BLaER1 treated with 17β-estradiol and CSF1 and Interleukin-3, amounts not matched to agents 10 nM and 100 nM (cell line): ENCODE measurements around the gene RPL27.

ENCODE experiments used
- H3K27ac ChIP-seq, 11 experiments: shearing (Covaris generic); formaldehyde crosslinking; 2 replicates each; pipeline ENCODE4 v1.8.1; 2022
- H3K27me3 ChIP-seq, 11 experiments: shearing (Covaris generic); formaldehyde crosslinking; 2 replicates each; pipeline ENCODE4 v1.8.1; 2022
- H3K36me3 ChIP-seq, 11 experiments: shearing (Covaris generic); formaldehyde crosslinking; 2 replicates each; pipeline ENCODE4 v1.8.1; 2022
- H3K4me1 ChIP-seq, 10 experiments: shearing (Covaris generic); formaldehyde crosslinking; 2 replicates each; pipeline ENCODE4 v1.8.1; 2022
- H3K4me2 ChIP-seq, 11 experiments: shearing (Covaris generic); formaldehyde crosslinking; 2 replicates each; pipeline ENCODE4 v1.8.1; 2022
- H3K4me3 ChIP-seq, 10 experiments: shearing (Covaris generic); formaldehyde crosslinking; 2 replicates each; pipeline ENCODE4 v1.8.1; 2022
- H3K9ac ChIP-seq, 11 experiments: shearing (Covaris generic); formaldehyde crosslinking; 2 replicates each; pipeline ENCODE4 v1.8.1; 2022
- H3K9me3 ChIP-seq, 11 experiments: shearing (Covaris generic); formaldehyde crosslinking; replicated peaks in 1 of 11; 2 replicates each; pipeline ENCODE4 v1.8.1; 2022
- H4K20me1 ChIP-seq, 11 experiments: shearing (Covaris generic); formaldehyde crosslinking; 2 replicates each; pipeline ENCODE4 v1.8.1; 2022
- Cebpa-rat ChIP-seq, 11 experiments: shearing (Covaris generic); IDR thresholded peaks; 2 replicates each; pipeline ENCODE4 v1.8.1; 2022

The RPL27 gene

GRCh38 chr17:43016216-43016615, 18.0 kb downstream of the RPL27 start:
- TF ChIP-seq Cebpa-rat (IDR thresholded peaks at IDR 0.05): no peak
- Histone ChIP-seq H3K9ac (peak overlapping the region in 2 of 11 experiments; percentile 23 to 64; a peak in 1 of 22 replicates), H3K4me1 (peaks cover 33 to 74% (median 61%) of the 10 kb centered on the region in 10 experiments), H3K4me2 (peak overlapping the region in 4 of 11 experiments; percentile 16 to 80 (median 68); a peak in 7 of 22 replicates), H3K36me3 (peaks cover 22 to 90% (median 50%) of the 10 kb centered on the region in 11 experiments; a peak in 21 of 22 replicates), H3K9me3 (no peaks in the 10 kb centered on the region), H3K27me3 (no peaks in the 10 kb centered on the region), H4K20me1 (peaks cover 0 to 93% (median 4%) of the 10 kb centered on the region in 11 experiments; a peak in 8 of 22 replicates), H3K4me3 (no peak overlapping the region), H3K27ac (peak overlapping the region in 1 of 11 experiments; percentile 6; a peak in 2 of 22 replicates)

GRCh38 chr17:43018008-43018853, 20.0 kb downstream of the RPL27 start:
- H3K9ac ChIP-seq: peak overlapping the region in 8 of 11 experiments; percentile 12 to 91 (median 72); a peak in 5 of 22 replicates
- no peaks in the 10 kb centered on the region for H3K27me3 ChIP-seq
- H3K4me2 ChIP-seq: peak overlapping the region; percentile 92 to 100 (median 99)
- H3K4me1 ChIP-seq: peaks cover 42 to 77% (median 68%) of the 10 kb centered on the region in 10 experiments
- peaks cover 0 to 73% (median 4%) of the 10 kb centered on the region in 11 experiments; a peak in 8 of 22 replicates for H4K20me1 ChIP-seq
- peaks cover 17 to 72% (median 42%) of the 10 kb centered on the region in 11 experiments; a peak in 21 of 22 replicates for H3K36me3 ChIP-seq
- peak overlapping the region in 9 of 11 experiments; percentile 4 to 82 (median 66); a peak in 15 of 22 replicates for H3K27ac ChIP-seq
- H3K4me3 ChIP-seq: peak overlapping the region in 1 of 10 experiments; percentile 93; a peak in 2 of 20 replicates
- H3K9me3 ChIP-seq: no peaks in the 10 kb centered on the region
- no peak for TF ChIP-seq Cebpa-rat (IDR thresholded peaks at IDR 0.05)

GRCh38 chr17:43018932-43019331, 20.7 kb downstream of the RPL27 start:
- Histone ChIP-seq H3K9ac (peak overlapping the region in 10 of 11 experiments; percentile 37 to 91 (median 83); a peak in 16 of 22 replicates), H3K9me3 (no peaks in the 10 kb centered on the region), H3K4me1 (peaks cover 42 to 77% (median 69%) of the 10 kb centered on the region in 10 experiments), H3K4me2 (peak overlapping the region; percentile 92 to 100 (median 99)), H3K27me3 (no peaks in the 10 kb centered on the region), H4K20me1 (peaks cover 0 to 66% (median 4%) of the 10 kb centered on the region in 11 experiments; a peak in 8 of 22 replicates), H3K27ac (peak overlapping the region in 9 of 11 experiments; percentile 4 to 82 (median 66); a peak in 16 of 22 replicates), H3K4me3 (peak overlapping the region in 3 of 10 experiments; percentile 85 to 100 (median 93); a peak in 4 of 20 replicates), H3K36me3 (peaks cover 12 to 65% (median 35%) of the 10 kb centered on the region in 11 experiments; a peak in 20 of 22 replicates)
- peak in 3 of 11 experiments; percentile 28 to 44 (median 38); a peak in 2 of 22 replicates for TF ChIP-seq Cebpa-rat (IDR thresholded peaks at IDR 0.05)

- Histone ChIP-seq H3K4me3 (peak overlapping the region in 5 of 10 experiments; percentile 85 to 100 (median 93); a peak in 10 of 20 replicates), H4K20me1 (peaks cover 0 to 61% (median 4%) of the 10 kb centered on the region in 11 experiments; a peak in 8 of 22 replicates), H3K36me3 (peaks cover 12 to 60% (median 32%) of the 10 kb centered on the region in 11 experiments; a peak in 19 of 22 replicates), H3K4me2 (peak overlapping the region; percentile 92 to 100 (median 99)), H3K27ac (peak overlapping the region in 10 of 11 experiments; percentile 45 to 83 (median 68); a peak in 19 of 22 replicates), H3K4me1 (peaks cover 42 to 76% (median 68%) of the 10 kb centered on the region in 10 experiments), H3K9ac (peak overlapping the region; percentile 23 to 91 (median 82); a peak in 21 of 22 replicates), H3K27me3 (no peaks in the 10 kb centered on the region; a peak in 1 of 22 replicates), H3K9me3 (no peaks in the 10 kb centered on the region)
- no peak for TF ChIP-seq Cebpa-rat (IDR thresholded peaks at IDR 0.05)
Measured at GRCh38 chr17:43019418-43019817, 21.2 kb downstream of the RPL27 start.

GRCh38 chr17:43020030-43020621, 21.9 kb downstream of the RPL27 start:
- Histone ChIP-seq H3K9ac (peak overlapping the region; percentile 23 to 91 (median 82); a peak in 21 of 22 replicates), H3K27me3 (peaks cover 0 to 5% (median 0%) of the 10 kb centered on the region in 11 experiments; a peak in 7 of 22 replicates), H3K4me2 (peak overlapping the region; percentile 92 to 100 (median 99)), H3K4me3 (peak overlapping the region in 8 of 10 experiments; percentile 8 to 100 (median 92); a peak in 13 of 20 replicates), H3K36me3 (peaks cover 12 to 53% (median 25%) of the 10 kb centered on the region in 11 experiments; a peak in 18 of 22 replicates), H4K20me1 (peaks cover 0 to 54% (median 4%) of the 10 kb centered on the region in 11 experiments; a peak in 8 of 22 replicates), H3K27ac (peak overlapping the region; percentile 39 to 83 (median 66); a peak in 21 of 22 replicates), H3K4me1 (peaks cover 42 to 70% (median 64%) of the 10 kb centered on the region in 10 experiments), H3K9me3 (no peaks in the 10 kb centered on the region)
- no peak for TF ChIP-seq Cebpa-rat (IDR thresholded peaks at IDR 0.05)

- Histone ChIP-seq H3K9ac (peak overlapping the region; percentile 77 to 91 (median 84)), H3K4me1 (peaks cover 51 to 70% (median 62%) of the 10 kb centered on the region in 10 experiments)
Measured at GRCh38 chr17:43020789-43021740, 22.8 kb downstream of the RPL27 start.

More at GRCh38 chr17:43020789-43021740, 22.8 kb downstream of the RPL27 start:
- Histone ChIP-seq H3K36me3 (peaks cover 5 to 43% (median 16%) of the 10 kb centered on the region in 11 experiments; a peak in 18 of 22 replicates), H3K27me3 (peaks cover 0 to 14% (median 4%) of the 10 kb centered on the region in 11 experiments; a peak in 9 of 22 replicates), H3K4me2 (peak overlapping the region; percentile 92 to 100 (median 99)), H3K9me3 (no peaks in the 10 kb centered on the region), H4K20me1 (peaks cover 0 to 45% (median 4%) of the 10 kb centered on the region in 11 experiments; a peak in 9 of 22 replicates), H3K4me3 (peak overlapping the region; percentile 78 to 100 (median 92)), H3K27ac (peak overlapping the region; percentile 65 to 86 (median 72))
- no peak for TF ChIP-seq Cebpa-rat (IDR thresholded peaks at IDR 0.05)
